Measurements from ENCODE around the gene UGGT2.
"Not testable (repeated sequence)": the region's sequence is repeated elsewhere in the genome, so short reads cannot be mapped to it uniquely, and the experiment has no call there.

Gene UGGT2

DNA sequence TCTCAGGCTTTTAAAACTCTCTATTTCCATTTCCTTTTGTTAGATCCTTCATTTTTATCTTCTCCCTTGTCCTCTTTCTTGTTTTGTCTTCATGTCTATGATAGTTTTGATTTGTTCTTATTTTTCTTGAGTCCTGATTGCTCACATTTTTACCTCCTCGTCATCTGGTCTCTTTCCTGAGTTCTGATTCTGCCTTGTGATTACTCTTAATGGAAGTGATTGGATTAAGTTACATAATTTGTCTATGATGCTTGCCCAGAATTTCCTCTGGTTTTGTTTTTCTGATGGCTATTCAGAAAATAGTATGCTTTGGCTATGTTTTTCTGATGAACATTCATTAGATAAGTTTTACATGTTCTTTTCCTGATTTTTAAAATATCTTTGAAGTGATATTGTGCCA lies 273.7 kb downstream of the UGGT2 start:
- TF ChIP-seq, protein P1, sequence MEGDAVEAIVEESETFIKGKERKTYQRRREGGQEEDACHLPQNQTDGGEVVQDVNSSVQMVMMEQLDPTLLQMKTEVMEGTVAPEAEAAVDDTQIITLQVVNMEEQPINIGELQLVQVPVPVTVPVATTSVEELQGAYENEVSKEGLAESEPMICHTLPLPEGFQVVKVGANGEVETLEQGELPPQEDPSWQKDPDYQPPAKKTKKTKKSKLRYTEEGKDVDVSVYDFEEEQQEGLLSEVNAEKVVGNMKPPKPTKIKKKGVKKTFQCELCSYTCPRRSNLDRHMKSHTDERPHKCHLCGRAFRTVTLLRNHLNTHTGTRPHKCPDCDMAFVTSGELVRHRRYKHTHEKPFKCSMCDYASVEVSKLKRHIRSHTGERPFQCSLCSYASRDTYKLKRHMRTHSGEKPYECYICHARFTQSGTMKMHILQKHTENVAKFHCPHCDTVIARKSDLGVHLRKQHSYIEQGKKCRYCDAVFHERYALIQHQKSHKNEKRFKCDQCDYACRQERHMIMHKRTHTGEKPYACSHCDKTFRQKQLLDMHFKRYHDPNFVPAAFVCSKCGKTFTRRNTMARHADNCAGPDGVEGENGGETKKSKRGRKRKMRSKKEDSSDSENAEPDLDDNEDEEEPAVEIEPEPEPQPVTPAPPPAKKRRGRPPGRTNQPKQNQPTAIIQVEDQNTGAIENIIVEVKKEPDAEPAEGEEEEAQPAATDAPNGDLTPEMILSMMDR (conservative IDR thresholded peaks at IDR 0.05; ENCODE audit: low read depth, low read length), result no peak
- DNase-seq (ENCODE audit: low read depth), result no peak
- H3K4me3 ChIP-seq (ENCODE audit: low read length), result no peak overlapping the region

DNA sequence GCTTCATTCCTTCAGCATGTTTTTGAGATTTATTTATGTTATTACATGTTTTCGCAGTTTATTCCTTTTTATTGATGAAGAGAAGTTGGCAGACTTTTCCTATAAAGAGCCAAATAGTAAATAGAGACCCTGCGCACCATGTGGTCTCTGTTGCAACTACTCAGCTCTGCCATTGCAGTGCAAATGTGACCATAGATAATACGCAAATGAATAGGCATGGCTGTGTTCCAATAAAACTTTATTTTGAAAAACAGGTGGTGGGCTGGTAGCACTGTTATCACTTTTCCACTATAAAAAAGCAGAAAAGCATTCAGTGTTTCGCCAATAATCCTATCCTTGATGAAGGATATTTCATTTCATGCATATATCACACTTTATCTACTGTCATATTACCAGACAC lies 281.3 kb downstream of the UGGT2 start:
- DNase-seq (ENCODE audit: low read depth), result no peak
- TF ChIP-seq, protein P1 (conservative IDR thresholded peaks at IDR 0.05; ENCODE audit: low read depth, low read length), result no peak
- no peak overlapping the region for H3K4me3 ChIP-seq (ENCODE audit: low read length)

DNA sequence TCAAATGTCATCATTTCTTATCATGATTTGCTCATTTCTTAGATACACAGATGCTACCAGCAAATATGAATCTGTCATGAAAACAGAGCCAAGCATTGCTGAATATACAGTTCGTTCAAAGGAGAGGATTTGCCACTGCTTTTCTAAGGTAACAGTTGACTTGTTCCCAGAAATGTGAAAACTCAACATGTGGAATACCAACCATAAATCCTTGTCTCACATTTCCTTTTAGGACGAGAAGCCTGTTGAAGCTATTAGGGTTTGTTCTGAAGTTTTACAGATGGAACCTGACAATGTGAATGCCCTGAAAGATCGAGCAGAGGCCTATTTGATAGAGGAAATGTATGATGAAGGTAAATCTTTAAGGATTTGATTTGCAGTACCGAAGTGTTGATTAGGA lies 289.6 kb downstream of the UGGT2 start:
- no peak overlapping the region for H3K4me3 ChIP-seq (ENCODE audit: low read length)
- TF ChIP-seq, protein P1 (conservative IDR thresholded peaks at IDR 0.05; ENCODE audit: low read depth, low read length), result no peak
- DNase-seq (ENCODE audit: low read depth), result no peak

DNA sequence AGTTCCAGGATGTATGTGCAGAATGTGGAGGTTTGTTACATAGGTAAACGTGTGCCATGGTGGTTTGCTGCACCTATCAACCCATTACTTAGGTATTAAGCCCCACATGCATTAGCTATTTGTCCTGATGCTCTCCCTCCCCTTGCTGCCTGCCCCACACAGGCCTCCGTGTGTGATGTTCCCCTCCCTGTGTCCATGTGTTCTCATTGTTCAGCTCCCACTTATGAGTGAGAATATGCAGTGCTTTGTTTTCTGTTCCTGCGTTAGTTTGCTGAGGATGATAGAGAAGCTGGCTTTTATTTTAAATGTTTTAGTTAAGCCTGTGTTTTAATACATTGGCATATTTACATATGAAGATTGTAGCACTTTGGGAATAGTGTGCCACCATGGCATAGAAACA lies 290.6 kb downstream of the UGGT2 start:
- H3K4me3 ChIP-seq (ENCODE audit: low read length); DNase-seq (ENCODE audit: low read depth): not testable (repeated sequence)

DNA sequence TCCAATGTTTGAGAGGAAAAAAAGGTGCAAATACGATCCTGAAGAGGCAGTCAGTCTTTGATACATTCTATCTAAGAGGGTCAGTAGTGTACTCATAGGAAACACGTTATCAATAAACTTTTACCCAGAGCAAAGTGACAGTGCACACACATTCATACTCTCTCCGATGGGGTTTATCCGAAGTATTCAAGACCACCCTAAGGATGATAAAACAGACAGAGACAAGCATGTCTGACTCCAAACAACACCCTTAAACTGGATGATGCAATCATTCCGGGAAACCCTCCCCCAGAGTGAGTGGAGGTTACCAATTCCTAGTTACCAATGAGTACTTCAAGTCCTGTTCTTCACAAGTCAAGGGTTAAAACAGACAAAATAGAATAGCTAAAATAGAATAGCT lies 297.1 kb downstream of the UGGT2 start:
- DNase-seq (ENCODE audit: low read depth), result no peak

DNA sequence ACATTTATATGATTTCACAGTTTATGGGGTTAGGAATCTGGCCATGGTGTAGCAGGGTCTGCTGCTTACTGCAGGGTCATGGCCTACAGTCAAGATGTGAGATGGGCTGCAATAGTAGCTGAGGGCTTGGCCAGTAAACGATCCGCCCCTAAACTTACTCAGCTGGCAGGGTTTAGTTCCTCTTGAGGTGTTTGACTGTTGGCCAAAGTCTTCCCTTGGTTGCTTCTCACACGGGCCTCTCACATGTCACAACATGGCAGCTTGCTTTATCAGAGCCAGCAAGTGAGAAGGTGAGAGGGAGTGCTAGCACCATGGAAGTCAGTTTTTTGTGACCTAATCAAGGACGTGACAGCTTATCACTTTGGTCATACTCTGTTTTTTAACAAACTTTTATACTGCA lies 299.1 kb downstream of the UGGT2 start:
- no peak overlapping the region for H3K4me3 ChIP-seq (ENCODE audit: low read length)
- TF ChIP-seq, protein P1 (conservative IDR thresholded peaks at IDR 0.05; ENCODE audit: low read depth, low read length), result no peak
- DNase-seq (ENCODE audit: low read depth), result no peak

More for the DNA sequence above, 297.1 kb downstream of the UGGT2 start:
- TF ChIP-seq, protein P1 (conservative IDR thresholded peaks at IDR 0.05; ENCODE audit: low read depth, low read length), result no peak
- no peak overlapping the region for H3K4me3 ChIP-seq (ENCODE audit: low read length)

DNA sequence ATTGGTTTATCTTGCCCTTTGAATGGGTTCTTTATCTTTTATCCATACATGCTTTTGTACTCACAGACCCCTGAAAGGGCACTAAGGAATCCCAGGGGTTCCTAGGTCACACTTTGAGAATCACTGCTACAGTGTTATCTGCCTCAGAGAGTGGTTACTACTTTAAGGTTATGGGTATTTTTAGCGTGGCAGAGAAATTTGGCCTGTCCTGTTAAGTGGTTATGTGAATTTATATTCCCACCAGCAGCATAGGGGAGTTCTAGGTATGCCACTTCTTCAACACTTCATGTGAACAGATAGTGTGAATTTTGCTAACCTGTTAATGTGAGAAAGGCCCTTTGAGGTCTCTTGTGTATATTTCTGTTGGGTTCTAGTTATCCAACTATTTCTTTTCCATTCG lies 300.5 kb downstream of the UGGT2 start:
- H3K4me3 ChIP-seq (ENCODE audit: low read length), result no peak overlapping the region
- no peak for DNase-seq (ENCODE audit: low read depth)
- TF ChIP-seq, protein P1 (conservative IDR thresholded peaks at IDR 0.05; ENCODE audit: low read depth, low read length), result no peak
